Nephron (organoid): ENCODE results near the gene MTX1.
"Not testable (repeated sequence)": the region's sequence is repeated elsewhere in the genome, so short reads cannot be mapped to it uniquely, and the experiment has no call there.

Experiments used
- H3K27ac Mint-ChIP-seq, 3 experiments: 2 replicates each; pipeline ENCODE4 v1.8.0; 2020; ENCODE audit warnings: mixed read lengths in 3 of 3, mild to moderate bottlenecking in 2 of 3, moderate library complexity in 1 of 3
- H3K27me3 Mint-ChIP-seq: 2 replicates; pipeline ENCODE4 v1.8.0; 2021; ENCODE audit warnings: low read depth, mild to moderate bottlenecking, moderate library complexity, mixed read lengths
- H3K36me3 Mint-ChIP-seq: 2 replicates; pipeline ENCODE4 v1.8.0; 2020; ENCODE audit warnings: low read depth, mixed read lengths
- H3K4me1 Mint-ChIP-seq: 2 replicates; pipeline ENCODE4 v1.8.0; 2020; ENCODE audit warnings: mixed read lengths
- H3K4me3 Mint-ChIP-seq, 3 experiments: 2 replicates each; pipeline ENCODE4 v1.8.0; 2020; ENCODE audit warnings: mild to moderate bottlenecking in 3 of 3, mixed read lengths in 3 of 3, moderate library complexity in 2 of 3
- H3K9me3 Mint-ChIP-seq: 2 replicates; pipeline ENCODE4 v1.8.0; 2020; ENCODE audit warnings: mixed read lengths
- TF ChIP-seq, protein P1 (sequence below), 3 experiments: fragments of 200-600 bp; sonication (generic); IDR thresholded peaks; one replicate each; pipeline ENCODE4 v1.5.0; 2021; ENCODE audit warnings: antibody characterized with exemption in 3 of 3; ENCODE audit not compliant: unreplicated experiment in 3 of 3

MTX1 gene

DNA sequence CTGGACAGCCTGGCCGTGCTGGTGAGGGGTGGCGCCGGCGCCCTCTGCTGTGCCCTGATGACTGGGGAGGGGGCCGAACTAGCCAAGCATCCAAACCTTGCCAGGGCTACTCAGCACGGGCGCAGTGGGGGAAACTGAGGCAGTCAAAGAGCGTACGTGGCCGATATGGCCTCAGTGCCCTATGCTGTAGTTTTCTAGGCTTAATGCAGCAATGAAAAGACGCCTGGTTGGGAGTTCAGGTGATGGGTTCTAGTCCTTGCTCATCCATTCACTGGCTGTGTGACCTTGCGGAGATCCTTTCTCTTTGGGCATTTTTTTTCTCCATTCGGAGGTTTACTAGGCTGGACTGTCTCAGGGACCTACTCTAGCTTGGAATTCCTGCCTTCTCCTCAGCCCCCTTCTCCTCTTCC is 822 bp downstream of the MTX1 start:
- Mint-ChIP-seq H3K9me3 (no peaks in the 10 kb centered on the region), H3K36me3 (peaks cover 4% of the 10 kb centered on the region), H3K27me3 (no peaks in the 10 kb centered on the region), H3K4me3 (peak overlapping the region; percentile 87 to 91 (median 90)), H3K4me1 (peaks cover 27% of the 10 kb centered on the region), H3K27ac (peak overlapping the region; percentile 62 to 91 (median 90))
- TF ChIP-seq, protein P1, sequence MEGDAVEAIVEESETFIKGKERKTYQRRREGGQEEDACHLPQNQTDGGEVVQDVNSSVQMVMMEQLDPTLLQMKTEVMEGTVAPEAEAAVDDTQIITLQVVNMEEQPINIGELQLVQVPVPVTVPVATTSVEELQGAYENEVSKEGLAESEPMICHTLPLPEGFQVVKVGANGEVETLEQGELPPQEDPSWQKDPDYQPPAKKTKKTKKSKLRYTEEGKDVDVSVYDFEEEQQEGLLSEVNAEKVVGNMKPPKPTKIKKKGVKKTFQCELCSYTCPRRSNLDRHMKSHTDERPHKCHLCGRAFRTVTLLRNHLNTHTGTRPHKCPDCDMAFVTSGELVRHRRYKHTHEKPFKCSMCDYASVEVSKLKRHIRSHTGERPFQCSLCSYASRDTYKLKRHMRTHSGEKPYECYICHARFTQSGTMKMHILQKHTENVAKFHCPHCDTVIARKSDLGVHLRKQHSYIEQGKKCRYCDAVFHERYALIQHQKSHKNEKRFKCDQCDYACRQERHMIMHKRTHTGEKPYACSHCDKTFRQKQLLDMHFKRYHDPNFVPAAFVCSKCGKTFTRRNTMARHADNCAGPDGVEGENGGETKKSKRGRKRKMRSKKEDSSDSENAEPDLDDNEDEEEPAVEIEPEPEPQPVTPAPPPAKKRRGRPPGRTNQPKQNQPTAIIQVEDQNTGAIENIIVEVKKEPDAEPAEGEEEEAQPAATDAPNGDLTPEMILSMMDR (IDR thresholded peaks at IDR 0.05; ENCODE audit: unreplicated experiment in 3 of 3), result no peak

DNA sequence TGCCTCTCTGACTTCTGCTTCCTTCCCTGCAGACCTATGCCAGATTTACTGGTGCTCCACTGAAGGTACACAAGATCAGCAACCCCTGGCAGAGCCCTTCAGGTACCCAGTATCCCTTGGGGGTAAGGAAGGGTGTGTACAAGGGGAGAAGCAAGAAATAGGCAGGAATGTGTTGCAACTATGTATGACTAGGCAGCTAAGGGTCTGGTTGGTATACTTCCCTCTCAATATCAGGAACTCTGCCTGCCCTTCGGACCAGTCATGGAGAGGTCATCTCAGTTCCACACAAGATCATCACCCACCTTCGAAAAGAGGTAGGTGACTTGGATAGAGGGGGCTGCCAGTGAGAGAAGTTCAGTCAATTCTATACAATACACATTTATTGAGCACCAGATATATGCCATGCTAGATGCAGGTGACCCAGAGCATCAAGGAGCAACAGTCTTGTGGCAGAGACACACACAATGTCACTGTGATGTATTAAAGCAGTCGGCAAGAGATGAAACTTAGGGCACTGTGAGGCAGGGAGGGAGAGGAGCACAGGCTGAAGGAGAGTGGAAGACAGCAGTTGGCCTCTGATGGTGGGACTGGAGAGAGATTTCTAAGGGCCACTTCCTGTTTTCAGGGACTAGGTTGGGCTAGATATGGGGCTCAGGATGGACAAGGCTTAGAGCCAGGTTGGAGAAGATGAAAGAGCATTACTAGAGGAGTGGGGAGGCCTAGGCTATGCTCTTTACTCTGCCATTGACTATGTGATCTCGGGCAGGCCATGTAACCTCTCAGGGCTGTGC is 2.0 kb downstream of the MTX1 start:
- H3K9me3 Mint-ChIP-seq, result no peaks in the 10 kb centered on the region
- H3K4me3 Mint-ChIP-seq, result peak overlapping the region; percentile 40 to 72 (median 64)
- peak overlapping the region in 1 of 3 experiments; percentile 22 for H3K27ac Mint-ChIP-seq
- TF ChIP-seq, protein P1 (IDR thresholded peaks at IDR 0.05; ENCODE audit: unreplicated experiment in 3 of 3), result no peak
- H3K4me1 Mint-ChIP-seq, result peaks cover 27% of the 10 kb centered on the region
- H3K36me3 Mint-ChIP-seq, result peaks cover 8% of the 10 kb centered on the region
- no peaks in the 10 kb centered on the region for H3K27me3 Mint-ChIP-seq

DNA sequence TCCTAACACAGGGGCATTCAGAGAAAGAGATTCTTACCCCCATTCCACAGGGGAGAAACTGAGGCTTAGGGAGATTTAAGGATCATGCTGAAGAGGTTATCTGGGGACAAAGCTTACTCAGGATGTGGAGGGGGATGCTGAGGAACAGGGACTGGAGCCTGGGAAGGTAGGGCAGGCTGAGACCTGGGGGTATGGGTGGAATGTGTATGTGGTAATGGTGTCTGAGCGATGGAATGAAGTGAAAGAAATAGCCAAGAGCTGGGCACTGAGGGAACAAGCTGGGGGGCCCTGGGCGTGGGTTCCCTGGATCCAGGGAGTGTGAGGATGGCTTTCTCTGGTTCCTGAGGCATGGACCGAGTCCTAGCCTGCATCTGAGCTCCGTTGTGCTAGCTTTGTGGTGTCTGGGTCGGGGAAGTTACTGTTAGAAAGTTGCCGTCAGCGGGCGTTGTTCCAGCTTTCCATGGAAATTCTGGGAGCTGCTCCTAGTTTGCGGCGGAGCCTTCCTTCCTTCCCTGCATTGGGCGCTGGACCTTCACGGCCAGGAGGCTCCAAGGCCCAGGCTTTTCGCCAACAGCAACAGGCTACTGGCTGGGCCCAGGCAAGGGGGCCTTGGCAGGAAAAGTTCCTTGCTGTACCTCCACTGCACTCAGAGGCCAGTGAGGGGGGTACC is 3.0 kb downstream of the MTX1 start:
- Mint-ChIP-seq H3K4me3 (peak overlapping the region; percentile 47 to 76 (median 65)), H3K4me1 (peaks cover 23% of the 10 kb centered on the region), H3K27ac (peak overlapping the region in 2 of 3 experiments; percentile 35 to 80)
- not testable (repeated sequence) for H3K36me3 Mint-ChIP-seq, H3K9me3 Mint-ChIP-seq, H3K27me3 Mint-ChIP-seq

DNA sequence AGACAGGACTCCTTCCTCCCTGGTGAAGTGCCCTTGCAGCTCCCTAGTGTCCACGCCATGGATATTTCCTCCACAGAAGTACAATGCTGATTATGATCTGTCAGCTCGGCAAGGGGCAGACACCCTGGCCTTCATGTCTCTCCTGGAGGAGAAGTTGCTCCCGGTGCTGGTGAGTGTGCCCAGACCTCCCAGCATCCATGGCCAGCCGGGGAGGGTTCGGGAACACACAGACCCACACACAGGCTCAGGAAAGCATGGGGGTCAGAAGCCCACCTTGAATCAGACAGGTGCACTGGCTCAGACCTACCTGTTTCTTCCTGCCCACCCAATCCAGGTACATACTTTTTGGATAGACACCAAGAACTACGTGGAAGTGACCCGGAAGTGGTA is 3.6 kb downstream of the MTX1 start:
- not testable (repeated sequence) for H3K4me3 Mint-ChIP-seq, H3K9me3 Mint-ChIP-seq, H3K27ac Mint-ChIP-seq, H3K27me3 Mint-ChIP-seq
- Mint-ChIP-seq H3K4me1 (peaks cover 18% of the 10 kb centered on the region), H3K36me3 (peaks cover 12% of the 10 kb centered on the region)

DNA sequence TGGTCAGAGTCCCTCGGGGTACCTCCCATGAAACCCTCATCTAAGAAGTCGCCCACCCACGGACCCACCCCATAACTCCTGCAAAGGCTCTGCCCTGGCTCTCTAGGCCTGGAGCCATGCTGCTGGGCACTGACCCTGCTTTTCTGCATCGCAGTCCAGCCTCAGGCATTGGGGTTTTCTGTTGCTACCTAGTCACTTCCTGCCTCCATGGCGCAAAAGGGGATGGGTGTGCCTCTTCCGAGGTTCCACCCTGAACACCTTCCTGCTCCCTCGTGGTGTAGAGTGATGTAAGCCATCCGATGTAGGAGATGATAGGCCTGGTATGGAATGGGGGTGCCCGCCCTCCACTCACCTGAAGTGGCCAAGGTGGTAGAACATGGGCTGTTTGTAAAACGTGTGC is 6.2 kb downstream of the MTX1 start:
- peaks cover 12% of the 10 kb centered on the region for H3K36me3 Mint-ChIP-seq

DNA sequence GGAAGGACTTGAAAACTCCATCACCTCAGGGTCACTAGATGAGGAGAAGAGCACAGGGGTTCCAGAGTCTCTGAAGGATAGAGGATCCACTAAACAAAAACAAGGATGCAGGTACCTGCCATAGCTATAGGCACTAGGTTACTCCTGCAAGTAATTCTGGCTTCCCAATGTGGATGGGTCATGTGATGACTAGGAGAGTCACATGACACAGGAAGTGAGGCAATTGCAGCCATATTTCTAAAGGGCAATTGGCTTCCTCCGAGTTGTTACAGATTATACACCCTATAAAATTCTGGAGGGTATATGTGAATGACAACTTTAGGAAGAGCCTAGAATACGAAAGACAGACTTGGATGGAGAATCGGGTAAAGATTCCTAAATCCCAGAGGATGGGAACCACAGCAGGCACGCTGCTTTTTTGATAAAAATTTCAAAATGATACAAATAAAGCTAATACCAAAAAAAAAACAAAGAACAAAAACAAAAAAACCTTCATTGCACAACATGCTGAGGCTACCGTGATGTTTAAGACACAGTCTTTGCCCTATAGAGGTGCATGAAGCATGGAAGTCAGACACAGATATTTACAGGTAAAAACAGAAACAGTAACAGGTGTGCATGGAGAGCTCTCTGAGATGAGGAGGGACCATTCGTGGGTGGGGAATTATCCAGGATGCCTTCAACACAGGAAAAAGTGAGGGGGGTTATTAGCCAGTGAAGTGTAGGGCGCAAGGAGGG is 10.5 kb downstream of the MTX1 start:
- Mint-ChIP-seq H3K9me3 (no peaks in the 10 kb centered on the region), H3K4me3 (peak overlapping the region; percentile 70 to 76 (median 73)), H3K27me3 (no peaks in the 10 kb centered on the region), H3K36me3 (peaks cover 12% of the 10 kb centered on the region), H3K4me1 (peaks cover 13% of the 10 kb centered on the region), H3K27ac (peak overlapping the region; percentile 67 to 94 (median 87))
- TF ChIP-seq, protein P1 (IDR thresholded peaks at IDR 0.05; ENCODE audit: unreplicated experiment in 3 of 3), result no peak

More for the DNA sequence above, 6.2 kb downstream of the MTX1 start:
- H3K27ac Mint-ChIP-seq, H3K9me3 Mint-ChIP-seq, H3K4me3 Mint-ChIP-seq, H3K27me3 Mint-ChIP-seq: not testable (repeated sequence)
- H3K4me1 Mint-ChIP-seq, result peaks cover 18% of the 10 kb centered on the region

DNA sequence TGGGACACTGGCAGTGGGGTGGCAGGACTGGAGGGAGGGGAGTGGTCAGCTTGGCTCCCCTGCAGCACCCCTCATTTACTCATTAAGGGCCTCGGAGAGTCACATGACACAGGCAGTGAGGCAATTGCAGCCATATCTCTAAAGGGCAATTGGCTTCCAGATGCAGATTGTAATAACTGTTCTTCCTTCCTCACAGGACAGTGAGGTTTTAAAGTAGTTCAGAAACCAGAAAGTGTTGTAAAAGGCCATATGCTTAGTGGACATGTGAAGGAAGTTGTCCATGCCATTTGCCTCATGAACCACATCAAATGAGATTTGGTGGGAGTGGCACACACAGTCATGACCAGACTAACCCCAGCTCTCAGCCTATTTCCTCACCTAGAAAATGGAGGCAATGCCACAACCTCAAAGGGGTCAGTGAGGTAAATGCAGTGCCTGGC is 11.1 kb downstream of the MTX1 start:
- peak overlapping the region; percentile 67 to 94 (median 87) for H3K27ac Mint-ChIP-seq
- peaks cover 16% of the 10 kb centered on the region for H3K36me3 Mint-ChIP-seq
- no peaks in the 10 kb centered on the region for H3K27me3 Mint-ChIP-seq
- peak overlapping the region; percentile 70 to 76 (median 73) for H3K4me3 Mint-ChIP-seq
- peaks cover 17% of the 10 kb centered on the region for H3K4me1 Mint-ChIP-seq
- TF ChIP-seq, protein P1 (IDR thresholded peaks at IDR 0.05; ENCODE audit: unreplicated experiment in 3 of 3), result no peak
- H3K9me3 Mint-ChIP-seq, result no peaks in the 10 kb centered on the region

DNA sequence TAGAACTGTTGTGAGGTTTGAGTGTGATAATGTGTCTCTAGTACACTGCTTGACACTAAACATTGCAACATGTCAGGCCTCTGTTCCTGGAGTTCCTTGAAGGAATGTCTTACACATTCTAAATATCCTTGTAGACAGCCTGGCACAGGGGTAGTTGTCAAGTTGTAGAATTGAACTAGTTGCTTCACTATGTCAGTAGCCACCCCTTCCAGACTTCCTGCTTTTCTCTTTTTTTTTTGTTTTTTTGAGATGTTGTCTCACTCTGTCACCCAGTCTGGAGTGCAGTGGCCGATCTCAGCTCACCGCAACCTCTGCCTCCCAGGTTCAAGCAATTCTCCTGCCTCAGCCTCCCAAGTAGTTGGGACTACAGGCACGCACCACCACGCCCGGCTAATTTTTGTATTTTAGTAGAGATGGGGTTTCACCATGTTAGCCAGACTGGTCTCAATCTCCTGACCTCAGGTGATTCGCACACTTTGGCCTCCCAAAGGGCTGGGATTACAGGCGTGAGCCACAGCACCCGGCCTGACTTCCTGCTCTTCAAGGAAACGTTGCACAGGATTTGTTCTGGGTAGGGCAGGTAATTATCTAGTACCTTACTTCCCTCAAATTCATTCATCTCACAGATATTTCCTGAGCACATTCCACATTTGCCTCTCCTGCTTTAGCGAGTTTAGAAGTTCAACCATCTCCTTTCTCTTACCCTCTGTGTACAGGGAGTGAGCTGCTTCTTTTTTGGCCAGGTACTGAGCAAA is 11.9 kb downstream of the MTX1 start:
- H3K27me3 Mint-ChIP-seq, H3K36me3 Mint-ChIP-seq, H3K4me3 Mint-ChIP-seq, H3K9me3 Mint-ChIP-seq: not testable (repeated sequence)
- peak overlapping the region in 1 of 3 experiments; percentile 67 for H3K27ac Mint-ChIP-seq
- H3K4me1 Mint-ChIP-seq, result peaks cover 21% of the 10 kb centered on the region
